MM.1S (cell line): ENCODE measurements around the gene RESF1.

Experiments used
- CTCF ChIP-seq: fragments of 300-600 bp; sonication (generic); IDR thresholded peaks from 2 replicates; pipeline ENCODE4 v1.5.1; 2016; ENCODE audit warnings: antibody characterized with exemption, low read length, mixed read lengths
- EZH2phosphoT487 ChIP-seq: fragments of 300-600 bp; sonication (generic); IDR thresholded peaks from 2 replicates; pipeline ENCODE4 v1.6.1; 2018; ENCODE audit warnings: antibody characterized with exemption, low read length

GRCh38 chr12:31989571-31990362 lies 30.6 kb downstream of the RESF1 start:
- TF ChIP-seq CTCF (no peak), EZH2phosphoT487 (no peak)
